HAP-1 (cell line): ENCODE results near the gene MCF2L.
"Not testable (repeated sequence)": the region's sequence is repeated elsewhere in the genome, so short reads cannot be mapped to it uniquely, and the experiment has no call there.

ENCODE experiments used
- DNase-seq, 2 experiments: peaks; one replicate each; pipeline ENCODE4 v3.0.0-alpha.2; 2016 to 2020; ENCODE audit warnings: low spot score in 2 of 2
- H3K27me3 ChIP-seq: fragments of 250-450 bp; sonication (Bioruptor Pico); 2 replicates; pipeline ENCODE4 v1.5.1; 2020; ENCODE audit warnings: low read depth, mild to moderate bottlenecking, moderate library complexity
- H3K36me3 ChIP-seq: fragments of 250-450 bp; sonication (Bioruptor Pico); replicated peaks from 2 replicates; pipeline ENCODE4 v1.5.1; 2020; ENCODE audit warnings: mild to moderate bottlenecking
- H3K4me1 ChIP-seq: fragments of 250-450 bp; sonication (Bioruptor Pico); 2 replicates; pipeline ENCODE4 v1.5.1; 2020; ENCODE audit warnings: mild to moderate bottlenecking
- H3K4me3 ChIP-seq: fragments of 250-450 bp; sonication (Bioruptor Pico); 2 replicates; pipeline ENCODE4 v1.5.1; 2020; ENCODE audit warnings: mild to moderate bottlenecking, moderate library complexity
- H3K9me3 ChIP-seq: fragments of 250-450 bp; sonication (Bioruptor Pico); 2 replicates; pipeline ENCODE4 v1.5.1; 2020; ENCODE audit warnings: mild to moderate bottlenecking, moderate library complexity
- in situ Hi-C: fragments of 300-500 bp; cut with MboI; formaldehyde crosslinking; loops from 3 replicates; pipeline ENCODE4 v1.14.3; 2020; ENCODE audit warnings: low sequenced_read_pairs, inconsistent platforms, mixed read lengths

Gene MCF2L

DNA sequence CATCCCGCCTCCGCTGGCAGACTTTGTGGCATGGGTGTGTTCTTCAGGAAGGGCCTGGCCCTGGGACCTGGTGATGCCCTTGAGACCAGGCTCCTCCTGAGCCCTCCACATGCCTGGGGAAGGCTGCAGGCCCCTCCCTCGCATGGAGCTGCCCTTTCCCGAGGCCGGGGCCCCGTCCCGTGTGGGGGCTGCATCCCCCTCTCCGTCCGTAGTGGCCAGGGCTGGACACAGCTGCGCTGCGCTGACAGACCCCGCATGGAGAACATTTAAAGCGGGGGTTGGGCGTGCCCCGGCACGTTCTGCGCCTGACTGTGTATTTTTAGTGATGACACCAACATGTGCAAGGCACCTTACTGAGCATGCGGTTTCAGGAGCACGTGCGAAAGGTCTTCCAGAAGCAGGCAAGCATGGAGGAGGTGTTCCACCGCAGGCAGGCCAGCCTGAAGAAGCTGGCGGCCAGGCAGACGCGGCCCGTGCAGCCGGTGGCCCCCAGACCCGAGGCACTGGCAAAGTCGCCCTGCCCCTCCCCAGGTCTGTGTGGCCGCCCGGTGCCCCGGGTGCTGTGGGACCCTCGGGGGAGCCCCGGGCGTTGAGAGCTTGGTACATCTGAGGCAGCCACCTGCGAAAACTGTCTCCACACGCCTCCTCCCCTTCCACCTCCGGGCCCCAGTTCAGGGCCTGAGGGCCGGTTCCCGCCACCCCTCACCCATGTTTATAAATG is 107.8 kb downstream of the MCF2L start:
- in situ Hi-C loops: no loop called here
- no peaks in the 10 kb centered on the region for H3K36me3 ChIP-seq

GRCh38 chr13:113077566-113077952 is 108.5 kb downstream of the MCF2L start:
- no peaks in the 10 kb centered on the region for H3K27me3 ChIP-seq
- no peak overlapping the region for H3K4me3 ChIP-seq
- H3K4me1 ChIP-seq: no peaks in the 10 kb centered on the region
- in situ Hi-C loops: no loop called here
- no peaks in the 10 kb centered on the region for H3K36me3 ChIP-seq
- no peaks in the 10 kb centered on the region for H3K9me3 ChIP-seq
- no peak for DNase-seq

More for the DNA sequence above, 107.8 kb downstream of the MCF2L start:
- Histone ChIP-seq H3K4me1 (no peaks in the 10 kb centered on the region), H3K27me3 (no peaks in the 10 kb centered on the region), H3K4me3 (no peak overlapping the region), H3K9me3 (peaks cover 3% of the 10 kb centered on the region; the same call in 1 of the 2 replicates)
- no peak for DNase-seq

DNA sequence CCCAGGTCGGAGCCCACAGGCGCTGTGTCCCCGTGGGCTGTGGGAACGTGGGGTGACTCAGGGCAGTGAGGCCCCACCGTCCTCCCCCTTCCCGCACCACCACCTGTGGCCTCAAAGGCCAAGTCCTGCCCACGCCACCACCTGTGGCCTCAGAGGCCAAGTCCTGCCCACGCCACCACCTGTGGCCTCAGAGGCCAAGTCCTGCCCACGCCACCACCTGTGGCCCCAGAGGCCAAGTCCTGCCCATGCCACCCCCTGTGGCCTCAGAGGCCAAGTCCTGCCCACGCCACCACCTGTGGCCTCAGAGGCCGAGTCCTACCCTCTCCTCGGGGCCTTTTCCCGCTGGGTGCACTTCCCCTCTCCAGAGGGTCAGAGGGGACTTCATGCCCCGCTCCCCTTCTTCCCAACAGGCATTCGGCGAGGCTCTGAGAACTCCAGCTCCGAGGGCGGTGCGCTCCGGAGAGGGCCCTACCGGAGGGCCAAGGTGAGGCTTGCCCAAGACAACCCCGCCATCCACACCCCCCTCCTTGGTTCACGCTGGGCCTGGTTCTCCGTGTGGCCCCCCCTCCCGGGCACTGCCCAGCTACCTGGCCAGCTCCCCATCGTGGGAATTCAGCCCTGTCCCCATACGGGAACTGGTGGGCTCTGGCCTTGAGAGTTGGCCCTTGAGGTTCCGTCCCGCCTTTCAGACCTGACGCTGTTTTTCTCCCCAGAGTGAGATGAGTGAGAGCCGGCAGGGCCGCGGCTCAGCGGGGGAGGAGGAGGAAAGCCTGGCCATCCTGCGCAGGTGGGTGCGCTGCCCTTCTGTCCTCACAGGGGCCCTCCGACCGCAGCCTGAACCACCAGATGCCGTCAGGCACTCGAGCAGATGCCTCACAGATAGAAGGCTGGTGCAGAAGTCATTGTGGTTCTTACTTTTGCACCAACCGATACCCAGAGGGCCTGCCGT is 109.2 kb downstream of the MCF2L start:
- Histone ChIP-seq H3K36me3 (no peaks in the 10 kb centered on the region), H3K4me1 (peaks cover 1% of the 10 kb centered on the region), H3K4me3 (no peak overlapping the region), H3K9me3 (no peaks in the 10 kb centered on the region), H3K27me3 (no peaks in the 10 kb centered on the region)
- in situ Hi-C loops: no loop called here
- no peak for DNase-seq

DNA sequence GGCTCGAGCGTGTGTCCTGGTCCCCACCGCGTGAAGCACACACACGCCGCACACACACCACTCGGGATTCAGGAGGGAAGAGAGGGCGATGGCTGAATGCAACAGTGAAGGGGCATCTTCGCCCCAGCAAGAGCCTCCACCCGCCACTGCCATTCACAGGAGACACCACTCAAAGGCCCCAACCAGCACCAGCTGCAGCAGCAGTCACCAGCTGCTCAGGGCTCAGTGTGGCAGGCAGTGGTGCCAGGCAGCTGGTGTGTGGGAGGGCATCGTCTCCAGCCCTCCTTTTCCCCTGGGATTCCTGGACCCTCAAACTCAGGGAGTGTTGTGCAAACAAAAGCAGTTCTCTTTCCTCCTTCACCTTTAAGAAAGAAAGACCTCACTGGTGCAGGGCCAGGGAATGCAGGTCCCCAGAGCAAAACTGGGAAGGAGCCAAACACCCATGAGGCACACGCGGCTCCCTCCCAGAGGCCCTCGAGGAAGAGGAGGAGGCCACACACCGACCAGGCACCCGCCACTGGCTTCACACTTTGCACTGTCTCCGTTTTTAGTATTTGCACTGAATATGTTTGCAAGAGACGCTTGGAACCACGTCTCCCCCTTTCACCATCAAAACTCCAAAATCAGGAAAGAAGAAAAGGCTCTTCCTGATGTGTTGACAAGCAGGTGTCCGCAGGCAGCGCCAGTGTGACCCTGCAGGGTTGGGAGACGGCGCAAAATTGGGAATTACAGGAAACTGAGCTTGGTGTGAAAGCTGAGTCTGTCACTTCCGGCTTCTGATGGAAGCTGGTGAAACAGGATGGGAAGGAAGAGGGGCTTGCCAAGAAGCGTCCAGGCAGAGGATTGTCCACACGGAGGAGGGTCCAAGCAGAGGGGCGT is 110.1 kb downstream of the MCF2L start:
- H3K27me3 ChIP-seq: no peaks in the 10 kb centered on the region
- no peaks in the 10 kb centered on the region for H3K36me3 ChIP-seq
- no peaks in the 10 kb centered on the region for H3K9me3 ChIP-seq
- no peak overlapping the region for H3K4me3 ChIP-seq
- in situ Hi-C loops: no loop called here
- no peak for DNase-seq
- peaks cover 10% of the 10 kb centered on the region for H3K4me1 ChIP-seq

GRCh38 chr13:113079781-113080080 is 110.7 kb downstream of the MCF2L start:
- H3K27me3 ChIP-seq, H3K36me3 ChIP-seq, H3K4me3 ChIP-seq, H3K9me3 ChIP-seq, DNase-seq, in situ Hi-C loops: not testable (repeated sequence)
- H3K4me1 ChIP-seq: peaks cover 13% of the 10 kb centered on the region

- no peak for DNase-seq
- Histone ChIP-seq H3K36me3 (no peaks in the 10 kb centered on the region), H3K4me3 (no peak overlapping the region), H3K9me3 (no peaks in the 10 kb centered on the region), H3K4me1 (peaks cover 13% of the 10 kb centered on the region), H3K27me3 (no peaks in the 10 kb centered on the region)
- in situ Hi-C loops: no loop called here
Measured at GRCh38 chr13:113080361-113080831, 111.4 kb downstream of the MCF2L start.

GRCh38 chr13:113080901-113081521 is 112.0 kb downstream of the MCF2L start:
- Histone ChIP-seq H3K4me3 (no peak overlapping the region), H3K36me3 (no peaks in the 10 kb centered on the region)
- in situ Hi-C loops: no loop called here

DNA sequence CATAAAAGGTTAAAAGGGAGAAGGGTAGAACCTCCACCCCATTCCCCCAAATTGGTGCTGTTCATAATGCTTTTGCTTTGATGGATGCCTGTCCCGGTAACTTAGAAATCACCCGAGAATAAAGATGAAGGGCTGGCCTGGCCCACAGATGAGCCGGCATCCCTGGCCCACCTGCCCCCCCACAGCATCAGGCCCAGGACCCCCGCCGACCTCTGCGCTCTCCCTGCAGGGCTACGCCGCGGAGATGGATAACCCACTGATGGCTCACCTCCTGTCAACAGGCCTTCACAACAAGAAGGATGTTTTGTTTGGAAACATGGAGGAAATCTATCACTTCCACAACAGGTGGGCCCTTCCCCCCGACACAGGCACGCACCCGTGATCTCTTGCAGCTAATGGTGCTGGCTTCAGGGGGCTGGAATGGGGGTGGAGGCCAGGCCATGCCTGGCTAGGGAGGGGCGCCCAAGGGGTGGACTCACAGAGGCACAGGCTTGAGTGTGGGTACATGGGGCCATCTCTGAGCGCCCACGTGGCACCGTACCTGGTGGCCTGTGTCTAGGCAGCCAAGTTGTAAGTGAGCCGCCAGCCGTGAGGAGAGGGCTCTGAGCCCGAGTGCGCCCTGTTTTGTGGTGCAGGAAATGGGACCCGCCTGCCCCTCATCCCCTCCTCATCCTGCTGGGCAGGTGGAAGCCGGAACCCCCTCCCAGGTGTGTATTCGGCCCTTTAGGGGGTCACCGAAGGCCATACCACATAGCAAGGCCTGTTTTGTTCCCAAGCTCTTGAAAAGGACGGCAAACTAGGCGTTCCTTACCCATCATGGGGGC is 113.4 kb downstream of the MCF2L start:
- H3K9me3 ChIP-seq: no peaks in the 10 kb centered on the region
- no peak overlapping the region for H3K4me3 ChIP-seq
- in situ Hi-C loops: no loop called here
- H3K27me3 ChIP-seq: no peaks in the 10 kb centered on the region
- no peak for DNase-seq
- no peaks in the 10 kb centered on the region for H3K36me3 ChIP-seq
- H3K4me1 ChIP-seq: peaks cover 13% of the 10 kb centered on the region

More at GRCh38 chr13:113080901-113081521, 112.0 kb downstream of the MCF2L start:
- DNase-seq: no peak
- Histone ChIP-seq H3K4me1 (peaks cover 13% of the 10 kb centered on the region), H3K27me3 (no peaks in the 10 kb centered on the region), H3K9me3 (no peaks in the 10 kb centered on the region)

DNA sequence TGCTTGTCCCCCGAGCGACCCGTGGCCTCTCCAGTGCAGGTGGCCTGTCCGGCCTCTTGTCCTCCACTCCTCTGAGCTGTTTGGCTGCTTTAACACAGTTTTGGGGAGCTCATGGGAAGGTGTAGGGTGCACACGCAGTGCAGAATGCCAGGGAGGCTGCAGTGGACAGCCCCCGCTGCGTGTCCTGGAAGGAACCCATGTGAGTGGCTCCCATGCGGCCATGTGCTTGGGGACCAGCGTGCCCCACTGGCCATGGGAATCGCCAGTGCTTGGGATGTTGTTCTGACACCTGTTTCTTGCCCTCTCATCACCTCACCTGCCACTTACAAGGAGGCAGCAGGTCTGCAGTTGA is 114.0 kb downstream of the MCF2L start:
- Histone ChIP-seq H3K27me3 (no peaks in the 10 kb centered on the region), H3K4me3 (no peak overlapping the region), H3K36me3 (no peaks in the 10 kb centered on the region), H3K4me1 (peaks cover 13% of the 10 kb centered on the region), H3K9me3 (no peaks in the 10 kb centered on the region)
- DNase-seq: no peak
- in situ Hi-C loops: no loop called here

GRCh38 chr13:113083402-113084061 is 114.5 kb downstream of the MCF2L start:
- Histone ChIP-seq H3K9me3 (no peaks in the 10 kb centered on the region), H3K4me1 (peaks cover 13% of the 10 kb centered on the region), H3K27me3 (no peaks in the 10 kb centered on the region), H3K36me3 (no peaks in the 10 kb centered on the region), H3K4me3 (no peak overlapping the region)
- in situ Hi-C loops: no loop called here
- DNase-seq: peak; percentile 90 to 91

- DNase-seq: no peak
- Histone ChIP-seq H3K9me3 (no peaks in the 10 kb centered on the region), H3K4me1 (peaks cover 13% of the 10 kb centered on the region), H3K27me3 (no peaks in the 10 kb centered on the region), H3K4me3 (no peak overlapping the region), H3K36me3 (no peaks in the 10 kb centered on the region)
- in situ Hi-C loops: no loop called here
Measured at GRCh38 chr13:113084094-113084942, 115.3 kb downstream of the MCF2L start.
